ENCODE measurements around the gene TRIM13. TPM values are rescaled to one million over a fixed set of nuclear protein-coding genes. Genes with fewer than 3 reads are reported as not detected.
"Not testable (repeated sequence)": the region's sequence is repeated elsewhere in the genome, so short reads cannot be mapped to it uniquely, and the experiment has no call there.

TRIM13 gene
- total RNA-seq, 1 donor from 2014 or later: 49.1 TPM

- peaks cover under 1% of the 10 kb centered on the region for H3K4me1 Mint-ChIP-seq (ENCODE audit: low read depth)
- peaks cover 2% of the 10 kb centered on the region for H3K36me3 Mint-ChIP-seq (ENCODE audit: insufficient read depth)
- no peak overlapping the region for H3K27ac Mint-ChIP-seq
- no peaks in the 10 kb centered on the region for H3K9me3 Mint-ChIP-seq (ENCODE audit: low read depth)
- no peak for DNase-seq (ENCODE audit: low spot score, unreplicated experiment)
- H3K4me3 Mint-ChIP-seq (ENCODE audit: low read depth): no peak overlapping the region
- no peak for TF ChIP-seq CTCF (IDR thresholded peaks at IDR 0.05; ENCODE audit: unreplicated experiment)
- H3K27me3 Mint-ChIP-seq: no peaks in the 10 kb centered on the region
Measured at GRCh38 chr13:50038266-50038665, 41.4 kb downstream of the TRIM13 start.

- H3K4me1 Mint-ChIP-seq (ENCODE audit: low read depth): no peaks in the 10 kb centered on the region
Measured at GRCh38 chr13:50052478-50052877, 55.6 kb downstream of the TRIM13 start.

GRCh38 chr13:50053844-50054243 is 57.0 kb downstream of the TRIM13 start:
- no peaks in the 10 kb centered on the region for H3K27me3 Mint-ChIP-seq
- peaks cover 15% of the 10 kb centered on the region for H3K36me3 Mint-ChIP-seq (ENCODE audit: insufficient read depth)
- H3K9me3 Mint-ChIP-seq (ENCODE audit: low read depth): peaks cover 3% of the 10 kb centered on the region
- H3K4me1 Mint-ChIP-seq (ENCODE audit: low read depth): no peaks in the 10 kb centered on the region
- no peak for TF ChIP-seq CTCF (IDR thresholded peaks at IDR 0.05; ENCODE audit: unreplicated experiment)
- H3K27ac Mint-ChIP-seq: no peak overlapping the region
- H3K4me3 Mint-ChIP-seq (ENCODE audit: low read depth): no peak overlapping the region
- DNase-seq (ENCODE audit: low spot score, unreplicated experiment): no peak

More at GRCh38 chr13:50052478-50052877, 55.6 kb downstream of the TRIM13 start:
- no peaks in the 10 kb centered on the region for H3K27me3 Mint-ChIP-seq
- no peak for TF ChIP-seq CTCF (IDR thresholded peaks at IDR 0.05; ENCODE audit: unreplicated experiment)
- H3K36me3 Mint-ChIP-seq (ENCODE audit: insufficient read depth): peaks cover 13% of the 10 kb centered on the region
- DNase-seq (ENCODE audit: low spot score, unreplicated experiment): no peak
- H3K4me3 Mint-ChIP-seq (ENCODE audit: low read depth): no peak overlapping the region
- H3K27ac Mint-ChIP-seq: no peak overlapping the region
- peaks cover 3% of the 10 kb centered on the region for H3K9me3 Mint-ChIP-seq (ENCODE audit: low read depth)

GRCh38 chr13:50055454-50055853 is 58.6 kb downstream of the TRIM13 start:
- H3K27ac Mint-ChIP-seq: no peak overlapping the region
- peaks cover 13% of the 10 kb centered on the region for H3K36me3 Mint-ChIP-seq (ENCODE audit: insufficient read depth)
- H3K9me3 Mint-ChIP-seq (ENCODE audit: low read depth): peaks cover 3% of the 10 kb centered on the region

GRCh38 chr13:50060718-50061117 is 63.9 kb downstream of the TRIM13 start:
- DNase-seq (ENCODE audit: low spot score, unreplicated experiment): no peak
- no peak for TF ChIP-seq CTCF (IDR thresholded peaks at IDR 0.05; ENCODE audit: unreplicated experiment)
- Mint-ChIP-seq H3K27ac (no peak overlapping the region), H3K36me3 (ENCODE audit: insufficient read depth) (peaks cover 3% of the 10 kb centered on the region), H3K27me3 (no peaks in the 10 kb centered on the region), H3K4me3 (ENCODE audit: low read depth) (no peak overlapping the region), H3K4me1 (ENCODE audit: low read depth) (no peaks in the 10 kb centered on the region), H3K9me3 (ENCODE audit: low read depth) (no peaks in the 10 kb centered on the region)

More at GRCh38 chr13:50055454-50055853, 58.6 kb downstream of the TRIM13 start:
- DNase-seq (ENCODE audit: low spot score, unreplicated experiment): no peak
- no peak overlapping the region for H3K4me3 Mint-ChIP-seq (ENCODE audit: low read depth)
- H3K27me3 Mint-ChIP-seq: no peaks in the 10 kb centered on the region
- no peaks in the 10 kb centered on the region for H3K4me1 Mint-ChIP-seq (ENCODE audit: low read depth)
- no peak for TF ChIP-seq CTCF (IDR thresholded peaks at IDR 0.05; ENCODE audit: unreplicated experiment)

GRCh38 chr13:50062336-50062735 is 65.5 kb downstream of the TRIM13 start:
- not testable (repeated sequence) for DNase-seq (ENCODE audit: low spot score, unreplicated experiment); H3K9me3 Mint-ChIP-seq (ENCODE audit: low read depth); H3K4me1 Mint-ChIP-seq (ENCODE audit: low read depth); H3K36me3 Mint-ChIP-seq (ENCODE audit: insufficient read depth); H3K4me3 Mint-ChIP-seq (ENCODE audit: low read depth); H3K27me3 Mint-ChIP-seq; H3K27ac Mint-ChIP-seq
